ENCODE results near the gene SPINT2.
"Not testable (repeated sequence)": the region's sequence is repeated elsewhere in the genome, so short reads cannot be mapped to it uniquely, and the experiment has no call there.

Gene SPINT2

DNA sequence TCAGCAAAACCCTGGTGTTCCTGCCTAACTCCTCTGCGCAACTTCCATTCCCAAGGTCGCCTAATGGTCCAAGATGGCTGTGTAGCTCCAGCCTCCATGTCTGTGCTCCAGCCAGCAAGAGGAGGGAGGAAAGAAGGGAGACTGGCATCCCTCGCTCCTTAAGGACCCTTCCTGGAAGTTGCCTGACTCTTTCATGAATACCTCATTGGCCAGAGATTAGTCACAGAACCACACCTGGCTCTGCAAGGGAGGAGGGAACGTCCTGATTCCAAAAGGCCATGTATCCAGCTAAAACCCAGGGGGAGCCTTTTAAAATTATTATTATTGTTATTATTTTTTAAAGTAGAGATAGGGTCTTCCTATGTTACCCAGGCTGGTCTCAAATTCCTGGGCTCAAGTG, 60.1 kb downstream of the SPINT2 start:
- no peak for DNase-seq

DNA sequence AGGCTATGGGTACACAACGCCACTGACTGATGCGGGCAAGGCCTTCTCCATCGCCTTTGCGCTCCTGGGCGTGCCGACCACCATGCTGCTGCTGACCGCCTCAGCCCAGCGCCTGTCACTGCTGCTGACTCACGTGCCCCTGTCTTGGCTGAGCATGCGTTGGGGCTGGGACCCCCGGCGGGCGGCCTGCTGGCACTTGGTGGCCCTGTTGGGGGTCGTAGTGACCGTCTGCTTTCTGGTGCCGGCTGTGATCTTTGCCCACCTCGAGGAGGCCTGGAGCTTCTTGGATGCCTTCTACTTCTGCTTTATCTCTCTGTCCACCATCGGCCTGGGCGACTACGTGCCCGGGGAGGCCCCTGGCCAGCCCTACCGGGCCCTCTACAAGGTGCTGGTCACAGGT, 62.2 kb downstream of the SPINT2 start:
- no peak for DNase-seq

DNA sequence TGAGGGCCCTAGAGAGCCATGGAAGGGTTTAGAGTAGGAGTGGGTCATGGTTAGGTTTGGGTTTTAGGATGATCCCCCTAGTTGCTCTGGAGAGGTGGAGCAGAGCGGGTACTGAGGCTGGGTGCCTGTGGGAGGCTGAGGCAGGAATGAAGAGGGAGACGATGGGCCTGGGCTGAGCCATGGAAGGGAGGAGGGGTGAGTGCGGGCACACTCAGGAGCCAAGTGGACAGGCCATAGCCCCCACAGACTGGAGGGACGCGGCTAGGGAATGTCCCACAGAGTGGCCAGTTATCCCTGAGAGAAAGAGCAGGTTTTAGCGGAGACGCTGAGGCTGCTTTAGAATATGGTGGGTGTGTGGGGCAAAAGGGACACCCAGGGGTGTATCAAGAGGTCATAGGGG, 65.3 kb downstream of the SPINT2 start:
- DNase-seq: no peak

DNA sequence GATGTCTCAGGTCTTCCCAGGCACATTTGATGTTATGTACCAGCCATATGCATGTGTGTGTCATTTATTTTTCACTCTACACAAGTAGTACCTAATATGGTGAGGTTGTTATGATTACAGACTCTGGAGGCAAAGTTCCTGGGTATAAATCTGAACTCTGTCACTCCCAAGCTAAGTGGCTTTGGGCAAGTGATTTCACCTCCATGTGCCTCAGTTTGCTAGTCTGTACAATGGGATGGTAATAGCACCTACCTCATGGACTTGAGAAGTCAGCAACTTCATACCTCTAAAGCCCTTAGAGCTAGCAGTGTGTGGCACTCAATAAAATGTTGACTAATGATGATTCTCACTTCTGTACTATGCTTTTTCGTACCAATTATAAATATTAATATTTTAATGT, 67.4 kb downstream of the SPINT2 start:
- no peak for DNase-seq

DNA sequence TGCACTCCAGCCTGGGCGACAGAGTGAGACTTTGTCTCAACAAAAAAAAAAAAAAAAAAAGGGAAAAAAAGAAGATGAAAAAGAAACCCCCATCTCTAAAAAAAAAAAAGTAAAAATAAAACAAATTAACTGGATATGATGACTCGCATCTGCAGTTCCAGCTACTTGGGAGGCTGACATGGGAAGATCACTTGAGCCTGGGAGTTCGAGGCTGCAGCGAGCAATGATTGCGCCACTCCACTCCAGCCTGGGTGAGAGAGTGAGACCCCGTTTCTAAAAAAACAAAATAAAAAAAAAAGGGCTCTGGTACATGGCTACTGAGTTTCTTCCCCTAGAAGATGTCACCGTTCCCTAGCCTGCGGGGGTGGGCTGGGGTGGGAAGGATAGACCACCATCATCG, 68.9 kb downstream of the SPINT2 start:
- DNase-seq: no peak

DNA sequence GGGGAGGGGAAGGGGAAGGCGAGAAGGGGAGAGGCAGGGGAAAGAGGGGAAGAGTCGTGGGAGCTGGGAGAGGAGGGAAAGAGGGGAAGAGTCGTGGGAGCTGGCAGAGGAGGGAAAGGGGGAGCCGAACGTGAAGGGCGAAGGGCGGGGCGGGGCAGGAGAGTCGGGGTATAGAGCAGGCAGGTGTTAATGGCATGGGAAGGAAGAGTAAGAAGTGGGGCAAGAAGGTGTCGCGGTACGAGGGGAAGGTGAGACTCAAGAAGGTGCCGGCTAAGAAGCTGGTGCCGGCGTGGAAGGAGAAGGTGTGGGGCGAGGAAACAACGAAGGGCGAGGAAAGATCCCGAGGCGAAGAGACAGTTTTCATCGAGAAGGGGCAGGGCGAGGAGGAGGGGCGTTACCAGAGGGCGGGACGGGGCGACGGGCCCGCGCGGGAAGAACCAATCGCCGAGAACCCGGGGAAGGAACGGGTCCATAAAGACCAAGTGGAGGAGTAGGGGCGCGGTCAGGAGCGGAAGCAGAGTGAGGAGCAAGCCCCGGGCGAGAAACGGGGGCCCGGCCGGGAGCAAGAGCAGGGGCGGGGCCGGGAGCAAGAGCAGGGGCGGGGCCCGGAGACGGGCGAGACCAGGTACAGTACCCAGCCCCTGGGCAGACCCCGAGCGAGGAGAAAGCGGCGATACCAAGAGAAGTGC, 71.7 kb downstream of the SPINT2 start:
- DNase-seq: peak; percentile 100

DNA sequence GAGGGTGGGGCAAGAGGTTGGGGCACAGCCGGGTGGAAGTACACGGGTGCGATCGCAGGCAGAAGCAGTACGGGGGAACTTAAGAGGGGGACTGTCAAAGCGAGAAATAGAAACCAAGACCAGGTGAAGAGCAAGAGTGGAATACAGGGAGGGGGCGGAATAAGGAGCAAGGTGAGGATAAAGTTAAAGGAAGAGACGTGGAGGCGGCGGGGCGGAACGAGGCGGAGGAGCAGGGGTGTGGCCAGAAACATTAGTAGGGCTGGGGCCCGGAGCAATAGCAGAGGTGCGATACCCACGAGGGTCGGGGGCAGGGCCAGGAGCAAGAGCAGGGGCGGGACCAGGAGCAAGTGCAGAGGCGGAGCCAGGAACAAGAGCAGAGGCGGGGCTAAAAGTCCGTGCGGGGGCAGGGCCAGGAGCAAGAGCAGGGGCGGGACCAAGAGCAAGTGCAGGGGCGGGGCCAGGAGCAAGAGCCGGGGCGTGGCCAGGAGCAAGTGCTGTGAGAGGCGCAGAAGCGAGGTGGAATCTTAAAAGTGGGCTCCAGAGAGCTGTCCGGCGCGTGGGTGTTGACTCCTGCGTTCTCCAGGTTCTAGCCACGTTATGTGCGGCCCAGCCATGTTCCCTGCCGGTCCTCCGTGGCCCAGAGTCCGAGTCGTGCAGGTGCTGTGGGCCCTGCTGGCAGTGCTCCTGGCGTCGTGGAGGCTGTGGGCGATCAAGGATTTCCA, 72.4 kb downstream of the SPINT2 start:
- peak; percentile 100 for DNase-seq

DNA sequence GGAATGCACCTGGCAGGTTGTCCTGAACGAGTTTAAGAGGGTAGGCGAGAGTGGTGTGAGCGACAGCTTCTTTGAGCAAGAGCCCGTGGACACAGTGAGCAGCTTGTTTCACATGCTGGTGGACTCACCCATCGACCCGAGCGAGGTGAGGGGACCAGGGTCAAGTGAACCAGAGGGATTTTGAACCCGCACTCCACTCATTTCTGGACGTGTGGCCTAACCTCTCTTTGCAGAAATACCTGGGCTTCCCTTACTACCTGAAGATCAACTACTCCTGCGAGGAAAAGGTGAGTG, 72.9 kb downstream of the SPINT2 start:
- no peak for DNase-seq

DNA sequence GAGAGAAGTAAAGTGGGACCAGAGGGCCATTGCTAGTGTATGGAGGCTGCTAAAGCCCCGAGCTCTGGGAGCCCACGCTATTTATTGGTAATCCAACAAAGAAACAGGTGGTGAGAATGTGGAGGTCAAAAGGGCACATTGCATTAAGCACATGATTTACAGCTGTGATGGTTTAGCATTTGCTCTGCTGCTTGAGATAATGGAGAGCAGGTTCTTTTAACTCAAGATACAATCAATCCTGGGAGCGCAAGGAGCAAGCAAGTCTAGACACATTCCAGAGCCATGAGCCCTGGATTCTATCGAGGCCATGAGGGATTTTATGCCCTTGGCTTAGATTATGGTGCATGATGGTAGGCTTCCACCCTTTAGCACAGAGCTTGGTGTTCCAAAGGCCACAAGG, 74.6 kb downstream of the SPINT2 start:
- DNase-seq: not testable (repeated sequence)

DNA sequence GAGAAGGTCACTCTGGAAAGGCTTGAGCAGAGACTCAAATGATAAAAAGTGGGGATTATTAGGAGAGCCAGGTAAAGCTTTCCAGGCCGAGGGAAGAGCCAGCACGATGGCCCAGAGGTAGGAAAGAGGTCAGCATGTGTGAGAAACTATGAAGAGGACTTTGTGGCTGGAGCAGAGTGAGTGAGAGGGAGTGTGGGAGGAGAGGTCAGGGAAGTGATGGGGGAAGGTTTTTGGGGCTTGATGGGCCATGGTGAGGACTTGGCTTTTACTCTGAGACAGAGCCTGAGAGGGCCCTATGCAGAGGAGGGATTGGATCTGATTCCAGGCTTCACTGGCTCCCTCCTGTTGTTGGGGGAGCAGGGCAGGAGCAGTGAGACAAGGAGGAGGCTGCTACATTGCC, 76.6 kb downstream of the SPINT2 start:
- no peak for DNase-seq
